H9 (cell line): ENCODE measurements around the gene GALNT10. TPM values are rescaled to one million over a fixed set of nuclear protein-coding genes. Genes with fewer than 3 reads are reported as not detected.

ENCODE experiments used
- DNase-seq: peaks from one replicate; pipeline ENCODE4 v3.0.0-alpha.2; 2017
- H2AFZ ChIP-seq: one replicate; pipeline ENCODE4 v1.6.1; 2013; ENCODE audit warnings: mild to moderate bottlenecking, low read length, control low read depth, moderate library complexity
- H2AK5ac ChIP-seq: 2 replicates; pipeline ENCODE4 v1.6.1; 2013; ENCODE audit warnings: low read length, control low read depth, mixed read lengths; ENCODE audit not compliant: insufficient read length
- H2BK120ac ChIP-seq: one replicate; pipeline ENCODE4 v1.6.1; 2013; ENCODE audit warnings: low read depth, mild to moderate bottlenecking, low read length, control low read depth, inconsistent platforms; ENCODE audit not compliant: poor library complexity, severe bottlenecking
- H2BK12ac ChIP-seq: 2 replicates; pipeline ENCODE4 v1.6.1; 2013; ENCODE audit warnings: low read length, control low read depth, mixed read lengths, low read depth; ENCODE audit not compliant: insufficient read length
- H2BK15ac ChIP-seq: 2 replicates; pipeline ENCODE4 v1.6.1; 2013; ENCODE audit warnings: low read depth, low read length, control low read depth
- H2BK20ac ChIP-seq: one replicate; pipeline ENCODE4 v1.6.1; 2013; ENCODE audit warnings: low read depth, mild to moderate bottlenecking, low read length, control low read depth, inconsistent platforms; ENCODE audit not compliant: poor library complexity, severe bottlenecking
- H2BK5ac ChIP-seq: 2 replicates; pipeline ENCODE4 v1.6.1; 2013; ENCODE audit warnings: low read length, control low read depth, mixed read lengths; ENCODE audit not compliant: insufficient read length
- H3K14ac ChIP-seq: 2 replicates; pipeline ENCODE4 v1.6.1; 2013; ENCODE audit warnings: low read length, control low read depth; ENCODE audit not compliant: insufficient read depth
- H3K18ac ChIP-seq: 2 replicates; pipeline ENCODE4 v1.6.1; 2013; ENCODE audit warnings: low read depth, mild to moderate bottlenecking, mixed read lengths, low read length, control low read depth; ENCODE audit not compliant: insufficient read length
- H3K23ac ChIP-seq: 2 replicates; pipeline ENCODE4 v1.6.1; 2013; ENCODE audit warnings: low read length, control low read depth, mixed read lengths, low read depth; ENCODE audit not compliant: insufficient read length
- H3K23me2 ChIP-seq: 2 replicates; pipeline ENCODE4 v1.6.1; 2013; ENCODE audit warnings: low read depth, mild to moderate bottlenecking, mixed read lengths, low read length, control low read depth; ENCODE audit not compliant: insufficient read length, poor library complexity, severe bottlenecking
- H3K27ac ChIP-seq: 2 replicates; pipeline ENCODE4 v1.5.1; 2013; ENCODE audit warnings: low read length, control low read depth, mixed read lengths, low read depth; ENCODE audit not compliant: insufficient read length
- H3K27me3 ChIP-seq: 2 replicates; pipeline ENCODE4 v1.6.1; 2013; ENCODE audit warnings: low read length, control low read depth, inconsistent platforms; ENCODE audit not compliant: insufficient read depth
- H3K4ac ChIP-seq: 2 replicates; pipeline ENCODE4 v1.6.1; 2013; ENCODE audit warnings: low read depth, mild to moderate bottlenecking, control low read depth, inconsistent platforms, low read length, moderate library complexity
- H3K4me1 ChIP-seq: 2 replicates; pipeline ENCODE4 v1.6.1; 2013; ENCODE audit warnings: low read length, control low read depth, inconsistent platforms; ENCODE audit not compliant: insufficient read depth
- H3K4me2 ChIP-seq: 2 replicates; pipeline ENCODE4 v1.6.1; 2013; ENCODE audit warnings: low read length, control low read depth, mixed read lengths; ENCODE audit not compliant: insufficient read length, insufficient read depth
- H3K56ac ChIP-seq: 2 replicates; pipeline ENCODE4 v1.6.1; 2013; ENCODE audit warnings: low read depth, mild to moderate bottlenecking, mixed read lengths, low read length, control low read depth; ENCODE audit not compliant: insufficient read length
- H3K79me1 ChIP-seq: 2 replicates; pipeline ENCODE4 v1.6.1; 2013; ENCODE audit warnings: low read depth, mild to moderate bottlenecking, moderate library complexity, low read length, control low read depth, inconsistent platforms; ENCODE audit not compliant: insufficient read depth, poor library complexity, severe bottlenecking
- H3K79me2 ChIP-seq: 2 replicates; pipeline ENCODE4 v1.6.1; 2013; ENCODE audit warnings: low read length, control low read depth, inconsistent platforms; ENCODE audit not compliant: insufficient read depth
- H3K9ac ChIP-seq: 2 replicates; pipeline ENCODE4 v1.6.1; 2013; ENCODE audit warnings: low read length, control low read depth, mixed read lengths; ENCODE audit not compliant: insufficient read length; ENCODE audit errors: extremely low read depth
- H3K9me3 ChIP-seq: one replicate; pipeline ENCODE4 v1.6.1; 2013; ENCODE audit warnings: low read depth, low read length, inconsistent platforms; ENCODE audit not compliant: control insufficient read depth
- H3T11ph ChIP-seq: one replicate; pipeline ENCODE4 v1.6.1; 2013; ENCODE audit warnings: mild to moderate bottlenecking, low read length, control low read depth, inconsistent platforms
- H4K20me1 ChIP-seq: one replicate; pipeline ENCODE4 v1.6.1; 2013; ENCODE audit not compliant: control insufficient read depth, insufficient read length, insufficient read depth
- H4K5ac ChIP-seq: 2 replicates; pipeline ENCODE4 v1.6.1; 2013; ENCODE audit warnings: low read depth, mild to moderate bottlenecking, mixed read lengths, low read length, control low read depth; ENCODE audit not compliant: insufficient read length
- H4K8ac ChIP-seq: replicated peaks from 2 replicates; pipeline ENCODE4 v1.6.1; 2013; ENCODE audit warnings: low read length, control low read depth, mixed read lengths, low read depth; ENCODE audit not compliant: insufficient read length
- H4K91ac ChIP-seq: 2 replicates; pipeline ENCODE4 v1.6.1; 2013; ENCODE audit warnings: low read depth, mild to moderate bottlenecking, moderate library complexity, mixed read lengths, low read length, control low read depth; ENCODE audit not compliant: insufficient read length
- H3K27ac Mint-ChIP-seq, 3 experiments: 2 replicates in 2 of 3; 3 replicates in 1 of 3; pipeline ENCODE4 v1.8.0; 2020 to 2021; ENCODE audit warnings: mixed read lengths in 3 of 3, mild to moderate bottlenecking in 1 of 3, moderate library complexity in 1 of 3
- H3K27me3 Mint-ChIP-seq: 2 replicates; pipeline ENCODE4 v1.8.0; 2021; ENCODE audit warnings: low read depth, mild to moderate bottlenecking, moderate library complexity, mixed read lengths
- H3K36me3 Mint-ChIP-seq, 3 experiments: 2 replicates in 2 of 3; 3 replicates in 1 of 3; pipeline ENCODE4 v1.8.0; 2020 to 2021; ENCODE audit warnings: low read depth in 3 of 3, mixed read lengths in 3 of 3; ENCODE audit not compliant: insufficient read depth in 1 of 3
- H3K4me1 Mint-ChIP-seq, 2 experiments: 2 replicates each; pipeline ENCODE4 v1.8.0; 2020; ENCODE audit warnings: mixed read lengths in 2 of 2
- H3K4me3 Mint-ChIP-seq, 2 experiments: 2 replicates in 1 of 2; 3 replicates in 1 of 2; pipeline ENCODE4 v1.8.0; 2020 to 2021; ENCODE audit warnings: mild to moderate bottlenecking in 2 of 2, mixed read lengths in 2 of 2, moderate library complexity in 1 of 2
- H3K9me3 Mint-ChIP-seq, 2 experiments: 2 replicates in 1 of 2; 3 replicates in 1 of 2; pipeline ENCODE4 v1.8.0; 2020; ENCODE audit warnings: mild to moderate bottlenecking in 2 of 2, mixed read lengths in 2 of 2, moderate library complexity in 1 of 2
- WGBS: extraction: QIAGEN DNeasy Blood & Tissue Kit; methylation state at CpG from one replicate; pipeline ENCODE4 v1.1.7; 2013; ENCODE audit warnings: missing lambda C conversion rate, low lambda C conversion rate, mixed read lengths; ENCODE audit not compliant: insufficient read length; ENCODE audit errors: extremely low coverage; 5-methylcytosine and 5-hydroxymethylcytosine counted together
- total RNA-seq: library from RNA; stranded (reverse); gene quantifications from 2 replicates; pipeline ENCODE4 v1.2.1, GENCODE V29; 2021
- TF ChIP-seq, protein P1 (sequence below): fragments of 200-600 bp; sonication (generic); conservative IDR thresholded peaks from 3 replicates; pipeline ENCODE4 v1.8.0; 2021; ENCODE audit warnings: antibody characterized with exemption, mild to moderate bottlenecking

Gene GALNT10
- total RNA-seq, 1 experiment from 2014 or later, result 15.4 TPM

DNA sequence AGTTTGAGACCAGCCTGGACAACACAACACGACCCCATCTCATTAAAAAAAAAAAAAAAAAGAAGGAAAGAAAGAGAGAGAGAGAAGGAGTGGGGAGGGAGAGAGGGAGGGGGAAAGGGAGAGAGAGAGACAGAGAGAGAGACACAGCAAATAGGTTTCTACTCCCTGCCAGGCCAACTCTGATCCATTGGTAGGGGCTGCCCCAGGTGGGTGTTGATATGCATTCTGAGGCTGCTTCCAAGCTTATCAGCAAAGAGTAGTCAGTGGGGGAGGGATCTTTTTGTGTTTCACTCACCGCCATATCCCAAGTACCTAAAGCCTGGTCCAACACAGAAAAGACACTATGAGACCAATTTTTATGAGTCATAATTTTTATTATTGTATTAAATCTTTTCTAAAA is 198.3 kb downstream of the GALNT10 start:
- H3K9ac ChIP-seq, result no peak overlapping the region
- peaks cover under 1 to 2% of the 10 kb centered on the region in 2 experiments; a peak in 3 of 5 replicates for H3K9me3 Mint-ChIP-seq
- no peaks in the 10 kb centered on the region for H3K79me1 ChIP-seq
- H2AFZ ChIP-seq, result no peak overlapping the region
- TF ChIP-seq, protein P1, sequence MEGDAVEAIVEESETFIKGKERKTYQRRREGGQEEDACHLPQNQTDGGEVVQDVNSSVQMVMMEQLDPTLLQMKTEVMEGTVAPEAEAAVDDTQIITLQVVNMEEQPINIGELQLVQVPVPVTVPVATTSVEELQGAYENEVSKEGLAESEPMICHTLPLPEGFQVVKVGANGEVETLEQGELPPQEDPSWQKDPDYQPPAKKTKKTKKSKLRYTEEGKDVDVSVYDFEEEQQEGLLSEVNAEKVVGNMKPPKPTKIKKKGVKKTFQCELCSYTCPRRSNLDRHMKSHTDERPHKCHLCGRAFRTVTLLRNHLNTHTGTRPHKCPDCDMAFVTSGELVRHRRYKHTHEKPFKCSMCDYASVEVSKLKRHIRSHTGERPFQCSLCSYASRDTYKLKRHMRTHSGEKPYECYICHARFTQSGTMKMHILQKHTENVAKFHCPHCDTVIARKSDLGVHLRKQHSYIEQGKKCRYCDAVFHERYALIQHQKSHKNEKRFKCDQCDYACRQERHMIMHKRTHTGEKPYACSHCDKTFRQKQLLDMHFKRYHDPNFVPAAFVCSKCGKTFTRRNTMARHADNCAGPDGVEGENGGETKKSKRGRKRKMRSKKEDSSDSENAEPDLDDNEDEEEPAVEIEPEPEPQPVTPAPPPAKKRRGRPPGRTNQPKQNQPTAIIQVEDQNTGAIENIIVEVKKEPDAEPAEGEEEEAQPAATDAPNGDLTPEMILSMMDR, result no peak
- peaks cover 34 to 41% of the 10 kb centered on the region in 2 experiments for H3K4me1 Mint-ChIP-seq
- H3K4me1 ChIP-seq, result no peaks in the 10 kb centered on the region; the same call in 1 of the 2 replicates
- no peak for DNase-seq
- H3K23me2 ChIP-seq, result no peaks in the 10 kb centered on the region
- H3K27me3 Mint-ChIP-seq, result no peaks in the 10 kb centered on the region
- WGBS, result no CpG with 5 or more reads among the region's 2 CpGs
- H3K79me2 ChIP-seq, result no peaks in the 10 kb centered on the region
- no peak overlapping the region for H4K5ac ChIP-seq
- H3K36me3 Mint-ChIP-seq, result peaks cover 6 to 16% (median 8%) of the 10 kb centered on the region in 3 experiments; a peak in 6 of 7 replicates
- no peak overlapping the region for H4K8ac ChIP-seq
- no peak overlapping the region for H3T11ph ChIP-seq
- no peak overlapping the region for H3K4ac ChIP-seq
- no peak overlapping the region for H3K27ac ChIP-seq
- H3K9me3 ChIP-seq, result no peaks in the 10 kb centered on the region
- H2BK20ac ChIP-seq, result no peak overlapping the region
- no peak overlapping the region for H3K14ac ChIP-seq
- no peak overlapping the region for H2AK5ac ChIP-seq
- H3K4me3 Mint-ChIP-seq, result no peak overlapping the region
- H3K27me3 ChIP-seq, result no peaks in the 10 kb centered on the region
- no peak overlapping the region; a peak in 1 of 7 replicates for H3K27ac Mint-ChIP-seq
- H2BK15ac ChIP-seq, result no peak overlapping the region
- H3K56ac ChIP-seq, result no peak overlapping the region
- no peak overlapping the region for H2BK120ac ChIP-seq
- no peak overlapping the region for H3K4me2 ChIP-seq
- H3K18ac ChIP-seq, result no peak overlapping the region
- no peak overlapping the region for H4K91ac ChIP-seq
- H3K23ac ChIP-seq, result no peak overlapping the region
- H2BK5ac ChIP-seq, result no peak overlapping the region
- no peak overlapping the region for H2BK12ac ChIP-seq
- H4K20me1 ChIP-seq, result no peaks in the 10 kb centered on the region
